ENCODE data around the gene NR3C2.

DNA sequence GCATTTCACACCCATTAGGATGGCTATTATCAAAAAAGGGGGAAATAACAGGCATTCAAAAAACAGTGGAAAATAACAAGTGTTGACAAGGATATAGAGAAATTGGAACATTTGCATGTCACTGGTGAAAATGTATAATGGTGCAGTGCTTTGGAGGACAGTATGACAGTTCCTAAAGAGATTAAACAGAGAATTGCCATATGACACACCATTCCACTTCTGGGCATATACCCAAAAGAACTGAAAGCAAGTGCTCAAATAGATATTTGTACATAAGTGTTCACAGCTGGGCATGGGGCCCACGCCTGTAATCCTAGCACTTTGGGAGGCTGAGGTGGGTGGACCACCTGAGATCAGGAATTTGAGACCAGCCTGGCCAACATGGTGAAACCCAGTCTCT lies 348.1 kb downstream of the NR3C2 start:
- TF ChIP-seq POLR2AphosphoS5 (IDR thresholded peaks at IDR 0.05; ENCODE audit: low read depth, low read length) (no peak), TAF1 (IDR thresholded peaks at IDR 0.05; ENCODE audit: low read depth, low read length) (no peak)
